SK-N-SH (cell line): Measurements from ENCODE around the gene SYTL5. TPM values are rescaled to one million over a fixed set of nuclear protein-coding genes. Genes with fewer than 3 reads are reported as not detected.

ENCODE experiments used
- CTCF ChIA-PET: fragments of 300-600, 350-600 bp; formaldehyde crosslinking; extraction: SDS; loops from one replicate; lab custom pipeline; 2021; lab: Yijun Ruan, JAX
- POLR2A ChIA-PET: fragments of 350-600 bp; sonication (Branson Sonifier 250); formaldehyde crosslinking; extraction: SDS; loops from one replicate; lab custom pipeline; 2020; ENCODE audit warnings: antibody characterized with exemption, inconsistent platforms; lab: Yijun Ruan, JAX
- DNase-seq: peaks from one replicate; pipeline ENCODE4 v3.0.0; 2012
- H2AFZ ChIP-seq: fragments of 200-600 bp; sonication (generic); 2 replicates; pipeline ENCODE4 v1.8.1; 2016; ENCODE audit warnings: antibody characterized with exemption, mild to moderate bottlenecking, low read depth
- H3F3A ChIP-seq: fragments of 200-600 bp; sonication (generic); replicated peaks from 2 replicates; pipeline ENCODE3; 2016; ENCODE audit warnings: antibody characterized with exemption, mild to moderate bottlenecking; ENCODE audit not compliant: insufficient read depth
- H3K27ac ChIP-seq, 2 experiments: fragments of 200-500 bp in 1 of 2; fragments of 200-600 bp in 1 of 2; sonication (Bioruptor generic) in 1 of 2; sonication (generic), shearing (Covaris generic) in 1 of 2; 2 replicates each; pipeline versions ENCODE4 v1.5.1 to v1.6.1; 2014 to 2016; ENCODE audit warnings: low read depth in 2 of 2, inconsistent platforms in 1 of 2, low read length in 1 of 2, mild to moderate bottlenecking in 1 of 2, mixed read lengths in 1 of 2
- H3K27me3 ChIP-seq: fragments of 200-600 bp; sonication (generic), shearing (Covaris generic); 2 replicates; pipeline ENCODE4 v1.6.1; 2016; ENCODE audit warnings: mixed run types; ENCODE audit not compliant: insufficient read depth
- H3K36me3 ChIP-seq, 2 experiments: fragments of 200-500 bp in 1 of 2; fragments of 200-600 bp in 1 of 2; sonication (Bioruptor generic) in 1 of 2; sonication (generic) in 1 of 2; replicated peaks in 1 of 2; 2 replicates each; pipeline versions ENCODE3 to v1.5.1; 2014 to 2016; ENCODE audit warnings: low read length in 1 of 2, mild to moderate bottlenecking in 1 of 2; ENCODE audit not compliant: insufficient read depth in 2 of 2, control insufficient read depth in 1 of 2
- H3K4me1 ChIP-seq, 2 experiments: fragments of 200-500 bp in 1 of 2; fragments of 200-600 bp in 1 of 2; sonication (Bioruptor generic) in 1 of 2; sonication (generic), shearing (Covaris generic) in 1 of 2; 2 replicates each; pipeline versions ENCODE4 v1.5.1 to v1.6.1; 2014 to 2016; ENCODE audit warnings: low read depth in 1 of 2, low read length in 1 of 2, mixed run types in 1 of 2; ENCODE audit not compliant: insufficient read depth in 2 of 2, control insufficient read depth in 1 of 2
- H3K4me2 ChIP-seq: fragments of 200-600 bp; sonication (generic), shearing (Covaris generic); 2 replicates; pipeline ENCODE4 v1.6.1; 2017; ENCODE audit warnings: mixed run types
- H3K4me3 ChIP-seq, 2 experiments: fragments of 200-500 bp in 1 of 2; fragments of 200-600 bp in 1 of 2; sonication (Bioruptor generic) in 1 of 2; sonication (generic), shearing (Covaris generic) in 1 of 2; 2 replicates each; pipeline versions ENCODE4 v1.5.1 to v1.8.1; 2014 to 2016; ENCODE audit warnings: low read depth in 2 of 2, inconsistent platforms in 1 of 2, low read length in 1 of 2, mild to moderate bottlenecking in 1 of 2, mixed read lengths in 1 of 2, moderate library complexity in 1 of 2
- H3K79me2 ChIP-seq: fragments of 200-600 bp; sonication (generic); 2 replicates; pipeline ENCODE4 v1.8.1; 2017; ENCODE audit warnings: mild to moderate bottlenecking; ENCODE audit not compliant: insufficient read depth
- H3K9ac ChIP-seq: fragments of 200-600 bp; sonication (generic); 2 replicates; pipeline ENCODE4 v1.6.1; 2017; ENCODE audit warnings: mixed run types
- H3K9me2 ChIP-seq: fragments of 200-600 bp; sonication (generic); 2 replicates; pipeline ENCODE4 v1.6.1; 2017; ENCODE audit warnings: mixed run types
- H3K9me3 ChIP-seq: fragments of 200-600 bp; sonication (generic); 2 replicates; pipeline ENCODE4 v1.6.1; 2017; ENCODE audit warnings: mixed run types, mild to moderate bottlenecking, moderate library complexity
- H4K20me1 ChIP-seq: fragments of 200-600 bp; sonication (generic); 2 replicates; pipeline ENCODE4 v1.6.1; 2017; ENCODE audit warnings: mild to moderate bottlenecking, mixed run types; ENCODE audit not compliant: insufficient read depth
- EP300 ChIP-seq, 2 experiments: IDR thresholded peaks; 2 replicates each; pipeline versions ENCODE4 v1.4.0 to v1.6.1; 2012; ENCODE audit warnings: borderline replicate concordance in 1 of 2, low read depth in 1 of 2, low read length in 1 of 2
- EZH2phosphoT487 ChIP-seq: fragments of 200-600 bp; sonication (generic); IDR thresholded peaks from 2 replicates; pipeline ENCODE4 v1.6.1; 2017; ENCODE audit warnings: low read depth, mixed run types, mild to moderate bottlenecking, antibody characterized with exemption, moderate library complexity, borderline replicate concordance
- FOSL2 ChIP-seq: IDR thresholded peaks from 2 replicates; pipeline ENCODE4 v1.4.0; 2012; ENCODE audit warnings: low read depth, mild to moderate bottlenecking, moderate library complexity, borderline replicate concordance
- FOXJ3 ChIP-seq: sonication (generic); formaldehyde crosslinking; IDR thresholded peaks from 2 replicates; pipeline ENCODE4 v1.5.1; 2020; ENCODE audit warnings: mild to moderate bottlenecking, missing genetic modification reagents
- FOXM1 ChIP-seq: IDR thresholded peaks from 2 replicates; pipeline ENCODE4 v1.4.0; 2012; ENCODE audit warnings: low read depth, mild to moderate bottlenecking
- JUND ChIP-seq: IDR thresholded peaks from 2 replicates; pipeline ENCODE4 v1.4.0; 2012
- NRF1 ChIP-seq: IDR thresholded peaks from 2 replicates; pipeline ENCODE4 v1.6.1; 2012; ENCODE audit warnings: low read depth, mild to moderate bottlenecking, low read length
- RAD21 ChIP-seq: IDR thresholded peaks from 2 replicates; pipeline ENCODE4 v1.6.1; 2012; ENCODE audit warnings: mild to moderate bottlenecking, low read length
- RFX5 ChIP-seq: IDR thresholded peaks from 2 replicates; pipeline ENCODE4 v1.6.1; 2012; ENCODE audit warnings: mild to moderate bottlenecking, improper control_type of control experiment, low read length
- RXRA ChIP-seq: IDR thresholded peaks from 2 replicates; pipeline ENCODE4 v1.4.0; 2012; ENCODE audit warnings: low read depth, mild to moderate bottlenecking, borderline replicate concordance
- SIN3A ChIP-seq: IDR thresholded peaks from 2 replicates; pipeline ENCODE4 v1.6.1; 2012; ENCODE audit warnings: low read depth, mild to moderate bottlenecking, low read length, moderate library complexity, borderline replicate concordance
- WGBS: methylation state at CpG from one replicate; pipeline ENCODE4 v1.1.6; 2017; ENCODE audit warnings: low lambda C conversion rate; 5-methylcytosine and 5-hydroxymethylcytosine counted together
- polyA plus RNA-seq, 3 experiments: library from polyadenylated mRNA; depleted of rRNA; stranded (reverse); fragments of >200 nt; gene quantifications; 2 replicates each; pipeline ENCODE4 v1.2.3, GENCODE V29; 2012
- TF ChIP-seq, protein P1 (sequence below): IDR thresholded peaks from 2 replicates; pipeline ENCODE4 v1.4.0; 2012; ENCODE audit warnings: low read depth, borderline replicate concordance
- TF ChIP-seq, protein P2 (sequence below): fragments of 200-600 bp; sonication (generic); IDR thresholded peaks from 2 replicates; pipeline ENCODE4 v1.6.1; 2017; ENCODE audit warnings: antibody characterized with exemption, mild to moderate bottlenecking, moderate library complexity

The SYTL5 gene
- polyA plus RNA-seq, 1 of the 3 experiments (the other 2 are of a cell fraction) = 0.74 TPM

DNA sequence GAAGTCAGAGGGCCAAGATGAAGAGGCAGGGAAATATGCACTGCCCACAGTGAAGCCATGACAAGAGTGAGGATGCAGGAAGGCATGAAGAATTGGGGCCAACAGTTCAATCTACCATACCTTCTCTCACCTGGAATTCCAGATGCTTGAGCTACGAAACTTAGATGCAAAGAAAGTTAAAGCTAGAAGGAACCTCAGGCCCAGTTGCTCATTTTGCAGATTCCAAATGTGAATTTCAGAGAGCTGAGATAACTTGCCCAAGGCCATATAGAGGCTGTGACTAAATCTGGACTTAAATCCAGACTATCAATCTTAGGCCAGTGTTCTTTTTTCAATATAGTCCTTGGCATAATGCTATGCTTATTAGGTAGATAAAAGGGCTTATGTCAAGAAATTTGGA, 121.6 kb downstream of the SYTL5 start:
- 28% methylated on average over 1 of the region's 1 CpG for WGBS
- POLR2A ChIA-PET = no interaction called here
- no peak overlapping the region for H3K9ac ChIP-seq
- no peak overlapping the region for H2AFZ ChIP-seq
- CTCF ChIA-PET = interaction anchor here (0.6 kb wide), 1 partner anchor 20 kb away, joined by 3 read pairs; no protein-coding TSS in a partner anchor
- H3K4me3 ChIP-seq = no peak overlapping the region
- H3K4me2 ChIP-seq = no peak overlapping the region
- DNase-seq = no peak
- no peaks in the 10 kb centered on the region for H3K9me2 ChIP-seq
- H4K20me1 ChIP-seq = no peaks in the 10 kb centered on the region
- no peaks in the 10 kb centered on the region for H3K36me3 ChIP-seq
- no peaks in the 10 kb centered on the region for H3K9me3 ChIP-seq
- no peaks in the 10 kb centered on the region for H3K79me2 ChIP-seq
- H3K27ac ChIP-seq = no peak overlapping the region
- H3K27me3 ChIP-seq = no peaks in the 10 kb centered on the region; the same call in 1 of the 2 replicates
- H3K4me1 ChIP-seq = no peaks in the 10 kb centered on the region
- TF ChIP-seq JUND (no peak), FOXJ3 (no peak), FOXM1 (no peak)
- TF ChIP-seq, protein P1, sequence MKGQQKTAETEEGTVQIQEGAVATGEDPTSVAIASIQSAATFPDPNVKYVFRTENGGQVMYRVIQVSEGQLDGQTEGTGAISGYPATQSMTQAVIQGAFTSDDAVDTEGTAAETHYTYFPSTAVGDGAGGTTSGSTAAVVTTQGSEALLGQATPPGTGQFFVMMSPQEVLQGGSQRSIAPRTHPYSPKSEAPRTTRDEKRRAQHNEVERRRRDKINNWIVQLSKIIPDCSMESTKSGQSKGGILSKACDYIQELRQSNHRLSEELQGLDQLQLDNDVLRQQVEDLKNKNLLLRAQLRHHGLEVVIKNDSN = no peak
- TF ChIP-seq, protein P2, sequence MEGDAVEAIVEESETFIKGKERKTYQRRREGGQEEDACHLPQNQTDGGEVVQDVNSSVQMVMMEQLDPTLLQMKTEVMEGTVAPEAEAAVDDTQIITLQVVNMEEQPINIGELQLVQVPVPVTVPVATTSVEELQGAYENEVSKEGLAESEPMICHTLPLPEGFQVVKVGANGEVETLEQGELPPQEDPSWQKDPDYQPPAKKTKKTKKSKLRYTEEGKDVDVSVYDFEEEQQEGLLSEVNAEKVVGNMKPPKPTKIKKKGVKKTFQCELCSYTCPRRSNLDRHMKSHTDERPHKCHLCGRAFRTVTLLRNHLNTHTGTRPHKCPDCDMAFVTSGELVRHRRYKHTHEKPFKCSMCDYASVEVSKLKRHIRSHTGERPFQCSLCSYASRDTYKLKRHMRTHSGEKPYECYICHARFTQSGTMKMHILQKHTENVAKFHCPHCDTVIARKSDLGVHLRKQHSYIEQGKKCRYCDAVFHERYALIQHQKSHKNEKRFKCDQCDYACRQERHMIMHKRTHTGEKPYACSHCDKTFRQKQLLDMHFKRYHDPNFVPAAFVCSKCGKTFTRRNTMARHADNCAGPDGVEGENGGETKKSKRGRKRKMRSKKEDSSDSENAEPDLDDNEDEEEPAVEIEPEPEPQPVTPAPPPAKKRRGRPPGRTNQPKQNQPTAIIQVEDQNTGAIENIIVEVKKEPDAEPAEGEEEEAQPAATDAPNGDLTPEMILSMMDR = no peak
- H3F3A ChIP-seq = no peaks in the 10 kb centered on the region

DNA sequence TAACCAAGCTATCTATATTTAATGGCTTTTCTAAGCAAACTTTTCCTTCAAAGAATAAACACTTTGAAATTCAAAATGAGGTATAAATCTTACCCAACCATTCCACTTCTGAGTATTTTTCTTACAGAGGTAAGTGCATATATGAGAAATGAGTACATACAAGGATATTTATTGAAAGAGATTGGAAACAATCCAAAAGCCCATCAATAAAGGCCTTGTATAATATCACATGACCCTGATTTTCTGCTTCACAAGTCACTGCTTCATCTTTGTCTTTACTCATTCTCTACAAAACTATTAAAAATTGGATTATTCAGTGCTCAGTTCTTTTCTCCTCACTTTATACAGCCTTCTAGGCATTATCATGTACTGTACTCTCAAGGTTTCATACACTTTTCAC, 123.0 kb downstream of the SYTL5 start:
- no peak for DNase-seq
- Histone ChIP-seq H3K4me3 (no peak overlapping the region), H3K9me3 (no peaks in the 10 kb centered on the region), H3K9me2 (no peaks in the 10 kb centered on the region), H3K27me3 (no peaks in the 10 kb centered on the region), H3F3A (no peaks in the 10 kb centered on the region), H3K79me2 (no peaks in the 10 kb centered on the region), H4K20me1 (no peaks in the 10 kb centered on the region), H3K9ac (no peak overlapping the region), H3K36me3 (no peaks in the 10 kb centered on the region), H3K4me2 (no peak overlapping the region), H3K27ac (no peak overlapping the region), H2AFZ (no peak overlapping the region), H3K4me1 (no peaks in the 10 kb centered on the region)
- ChIA-PET POLR2A (no interaction called here), CTCF (no interaction called here)
- TF ChIP-seq RXRA (no peak), EP300 (IDR thresholded peaks at IDR 0.05; ENCODE audit: borderline replicate concordance in 1 of 2, low read depth in 1 of 2, low read length in 1 of 2) (no peak), JUND (no peak), RFX5 (no peak), RAD21 (no peak), FOSL2 (no peak), FOXJ3 (no peak), SIN3A (no peak), EZH2phosphoT487 (no peak), NRF1 (no peak)
